HepG2 (cell line): ENCODE results near the gene STARD10. TPM values are rescaled to one million over a fixed set of nuclear protein-coding genes. Genes with fewer than 3 reads are reported as not detected.
A peak's percentile ranks its signal among the peaks of the same experiment; 100 is the strongest.

Experiments used
- CBX5 ChIP-seq: sonication (generic); formaldehyde crosslinking; IDR thresholded peaks from 2 replicates; pipeline ENCODE4 v1.4.0; 2020; ENCODE audit warnings: missing genetic modification reagents, borderline replicate concordance
- CCAR2 ChIP-seq: fragments of 200-400 bp; formaldehyde crosslinking; optimal IDR thresholded peaks from 2 replicates; pipeline ENCODE3; 2018; ENCODE audit warnings: low read depth, mild to moderate bottlenecking, low read length, moderate library complexity
- E2F5 ChIP-seq: sonication (generic); formaldehyde crosslinking; conservative IDR thresholded peaks from 2 replicates; pipeline ENCODE4 v1.4.0; 2020; ENCODE audit warnings: missing genetic modification reagents
- HES4 ChIP-seq: sonication (generic); formaldehyde crosslinking; IDR thresholded peaks from 2 replicates; pipeline ENCODE4 v1.9.0; 2021; ENCODE audit warnings: mild to moderate bottlenecking, missing genetic modification reagents, borderline replicate concordance
- HNF4G ChIP-seq, 2 experiments: sonication (generic) in 1 of 2; formaldehyde crosslinking in 1 of 2; IDR thresholded peaks; 2 replicates each; pipeline versions ENCODE4 v1.4.0 to v1.6.1; 2011 to 2020; ENCODE audit warnings: borderline replicate concordance in 2 of 2, low read depth in 2 of 2, mild to moderate bottlenecking in 2 of 2, low read length in 1 of 2, missing genetic modification reagents in 1 of 2, moderate library complexity in 1 of 2
- JUND ChIP-seq: sonication (generic); formaldehyde crosslinking; IDR thresholded peaks from 2 replicates; pipeline ENCODE4 v1.8.0; 2022; ENCODE audit warnings: mild to moderate bottlenecking, missing genetic modification reagents
- MLXIP ChIP-seq: sonication (generic); formaldehyde crosslinking; IDR thresholded peaks from 2 replicates; pipeline ENCODE4 v1.9.0; 2021; ENCODE audit warnings: missing genetic modification reagents, borderline replicate concordance
- NR2C2 ChIP-seq: sonication (generic); formaldehyde crosslinking; IDR thresholded peaks from 2 replicates; pipeline ENCODE4 v1.4.0; 2020; ENCODE audit warnings: missing genetic modification reagents, mild to moderate bottlenecking, moderate library complexity, borderline replicate concordance
- PATZ1 ChIP-seq: sonication (generic); formaldehyde crosslinking; IDR thresholded peaks from 2 replicates; pipeline ENCODE4 v1.4.0; 2020; ENCODE audit warnings: missing genetic modification reagents
- RARA ChIP-seq: IDR thresholded peaks from 2 replicates; pipeline ENCODE4 v1.6.1; 2016; ENCODE audit warnings: missing genetic modification reagents, missing compliant biosample characterization
- SNAPC5 ChIP-seq: sonication (generic); formaldehyde crosslinking; IDR thresholded peaks from 2 replicates; pipeline ENCODE4 v1.8.1; 2023; ENCODE audit warnings: mild to moderate bottlenecking, missing genetic modification reagents, borderline replicate concordance
- SRSF4 ChIP-seq: fragments of 200-400 bp; formaldehyde crosslinking; IDR thresholded peaks from one replicate; pipeline ENCODE4 v1.6.1; 2018; ENCODE audit warnings: mild to moderate bottlenecking, low read depth, low read length, moderate library complexity; ENCODE audit not compliant: poor library complexity, severe bottlenecking
- SRY ChIP-seq: sonication (generic); formaldehyde crosslinking; IDR thresholded peaks from 2 replicates; pipeline ENCODE4 v1.8.0; 2022; ENCODE audit warnings: mild to moderate bottlenecking, missing genetic modification reagents
- TCF7 ChIP-seq: sonication (generic); IDR thresholded peaks from 2 replicates; pipeline ENCODE4 v1.6.1; 2016; ENCODE audit warnings: antibody characterized with exemption, low read depth
- TEAD3 ChIP-seq: optimal IDR thresholded peaks from 2 replicates; pipeline ENCODE3; 2016; ENCODE audit warnings: borderline replicate concordance
- ZNF160 ChIP-seq: sonication (generic); formaldehyde crosslinking; IDR thresholded peaks from 2 replicates; pipeline ENCODE4 v1.8.0; 2022; ENCODE audit warnings: mild to moderate bottlenecking, inconsistent platforms, missing genetic modification reagents
- ZNF510 ChIP-seq: sonication (generic); formaldehyde crosslinking; IDR thresholded peaks from 2 replicates; pipeline ENCODE4 v1.4.0; 2020; ENCODE audit warnings: low read depth, mild to moderate bottlenecking, missing genetic modification reagents
- ZNF644 ChIP-seq: IDR thresholded peaks from 2 replicates; pipeline ENCODE4 v1.6.1; 2016; ENCODE audit warnings: low read depth
- ZNF75D ChIP-seq: sonication (generic); formaldehyde crosslinking; IDR thresholded peaks from 2 replicates; pipeline ENCODE4 v1.8.1; 2023; ENCODE audit warnings: missing genetic modification reagents, mild to moderate bottlenecking, borderline replicate concordance
- ZSCAN31 ChIP-seq: sonication (generic); formaldehyde crosslinking; IDR thresholded peaks from 2 replicates; pipeline ENCODE4 v1.5.0; 2020; ENCODE audit warnings: low read depth, mild to moderate bottlenecking, missing genetic modification reagents
- polyA plus RNA-seq, 8 experiments: library from polyadenylated mRNA; depleted of rRNA in 3 of 8; stranded (reverse) in 7 of 8; unstranded in 1 of 8; fragments of >200 nt; fragmentation: Illumina TruSeq in 4 of 8; extraction: Trizol in 4 of 8; gene quantifications; 2 replicates each; pipeline versions ENCODE4 v1.2.1 to v1.2.3, GENCODE V29; 2011 to 2016; ENCODE audit warnings: low read depth in 4 of 8, missing spikeins in 1 of 8, mixed read lengths in 1 of 8; ENCODE audit not compliant: insufficient read depth in 1 of 8
- total RNA-seq, 5 experiments: library from RNA; depleted of rRNA; stranded (reverse); fragments of >200 nt; fragmentation: Illumina TruSeq; extraction: Trizol; gene quantifications; 2 replicates each; pipeline ENCODE4 v1.2.3, GENCODE V29; 2016; ENCODE audit warnings: low read depth in 1 of 5
- TF ChIP-seq, protein P1 (sequence below): sonication (generic); formaldehyde crosslinking; IDR thresholded peaks from 2 replicates; pipeline ENCODE4 v1.5.0; 2020; ENCODE audit warnings: mild to moderate bottlenecking, missing genetic modification reagents

Gene STARD10
- total and polyA plus RNA-seq, 2 of the 13 experiments (the other 11 are each of a cell fraction or from before 2014, with no cell fraction given) = 260 to 341 TPM

- no peak for TF ChIP-seq CBX5 (CRISPR knock-in tag)
- TF ChIP-seq HES4 = no peak
- no peak for TF ChIP-seq HNF4G (IDR thresholded peaks at IDR 0.05; ENCODE audit: borderline replicate concordance, low read depth, low read length)
- TF ChIP-seq HNF4G (CRISPR knock-in tag; IDR thresholded peaks at IDR 0.05; ENCODE audit: borderline replicate concordance, low read depth) = peak; percentile 63
- no peak for TF ChIP-seq TCF7
- TF ChIP-seq MLXIP (CRISPR knock-in tag) = no peak
- peak; percentile 84 for TF ChIP-seq ZSCAN31 (CRISPR knock-in tag)
- peak; percentile 77 for TF ChIP-seq NR2C2 (CRISPR knock-in tag)
- no peak for TF ChIP-seq E2F5 (CRISPR knock-in tag)
- peak; percentile 55 for TF ChIP-seq PATZ1
- peak; percentile 67; the same call in 1 of the 2 replicates for TF ChIP-seq ZNF510 (CRISPR knock-in tag)
- 0 out of 2 replicates have a peak, but pooled peaks have one; percentile 23 for TF ChIP-seq JUND
- no peak for TF ChIP-seq ZNF644 (CRISPR knock-in tag)
- TF ChIP-seq SRSF4 = no peak
- TF ChIP-seq ZNF75D (CRISPR knock-in tag) = no peak
- 0 out of 2 replicates have a peak, but pooled peaks have one; percentile 24 for TF ChIP-seq ZNF160 (CRISPR knock-in tag)
- TF ChIP-seq CCAR2 = no peak
- TF ChIP-seq RARA = no peak
- 0 out of 2 replicates have a peak, but pooled peaks have one; percentile 18 for TF ChIP-seq SRY (CRISPR knock-in tag)
- no peak for TF ChIP-seq SNAPC5 (CRISPR knock-in tag)
- peak; percentile 83 for TF ChIP-seq TEAD3 (CRISPR knock-in tag)
- TF ChIP-seq, protein P1, sequence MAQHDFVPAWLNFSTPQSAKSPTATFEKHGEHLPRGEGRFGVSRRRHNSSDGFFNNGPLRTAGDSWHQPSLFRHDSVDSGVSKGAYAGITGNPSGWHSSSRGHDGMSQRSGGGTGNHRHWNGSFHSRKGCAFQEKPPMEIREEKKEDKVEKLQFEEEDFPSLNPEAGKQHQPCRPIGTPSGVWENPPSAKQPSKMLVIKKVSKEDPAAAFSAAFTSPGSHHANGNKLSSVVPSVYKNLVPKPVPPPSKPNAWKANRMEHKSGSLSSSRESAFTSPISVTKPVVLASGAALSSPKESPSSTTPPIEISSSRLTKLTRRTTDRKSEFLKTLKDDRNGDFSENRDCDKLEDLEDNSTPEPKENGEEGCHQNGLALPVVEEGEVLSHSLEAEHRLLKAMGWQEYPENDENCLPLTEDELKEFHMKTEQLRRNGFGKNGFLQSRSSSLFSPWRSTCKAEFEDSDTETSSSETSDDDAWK (CRISPR knock-in tag) = no peak
Observed at GRCh38 chr11:72793425-72794367, at the start of gene STARD10 (continued).
